Skin of body (tissue), 2 donors: ENCODE data around the gene LAMB1. TPM values are rescaled to one million over a fixed set of nuclear protein-coding genes. Genes with fewer than 3 reads are reported as not detected.
"Not testable (repeated sequence)": the region's sequence is repeated elsewhere in the genome, so short reads cannot be mapped to it uniquely, and the experiment has no call there.

Experiments
- DNase-seq: peaks from one replicate; lab custom pipeline; 2025; lab: John Stamatoyannopoulos, UW
- total RNA-seq: library from RNA; depleted of rRNA; stranded (reverse); fragments of >200 nt; gene quantifications from one replicate; pipeline ENCODE4 v1.2.3, GENCODE V29; 2014

Gene LAMB1
- total RNA-seq, 1 donor from 2014 or later, result 212 TPM

DNA sequence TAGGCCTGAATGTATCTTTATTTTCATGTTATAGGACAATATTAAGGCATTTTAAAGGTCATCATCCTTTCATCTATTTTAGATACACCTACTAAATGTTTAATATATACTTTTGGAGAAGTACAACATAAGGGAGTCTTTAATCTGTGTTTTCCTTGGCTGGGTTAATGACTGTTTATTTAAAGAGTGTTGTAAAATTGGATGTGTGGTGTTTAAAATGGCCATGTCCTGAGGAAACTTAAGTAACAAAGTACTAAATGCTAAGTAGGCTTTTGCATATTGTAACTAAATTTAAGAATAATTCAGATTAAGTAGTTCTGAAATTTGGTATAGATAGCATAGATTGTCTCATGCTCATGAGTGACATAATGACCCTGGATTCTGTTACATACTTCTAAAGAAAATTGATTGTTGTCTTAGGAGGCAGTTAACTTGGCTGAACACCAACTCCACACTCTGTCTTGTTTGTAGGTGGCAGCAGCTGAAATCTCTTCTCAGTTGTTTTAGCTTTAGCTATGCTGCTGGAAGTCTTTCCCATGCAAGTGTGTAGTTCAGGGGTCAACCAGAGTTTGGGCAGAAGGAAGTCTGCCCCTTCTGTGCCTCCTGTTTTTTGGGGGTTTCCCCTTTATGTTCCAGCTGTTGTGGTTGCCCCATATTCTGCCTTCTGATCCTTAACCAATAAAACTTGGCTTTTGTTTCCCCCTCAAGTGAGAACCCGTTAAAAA, 82.8 kb downstream of the LAMB1 start:
- no peak for DNase-seq

DNA sequence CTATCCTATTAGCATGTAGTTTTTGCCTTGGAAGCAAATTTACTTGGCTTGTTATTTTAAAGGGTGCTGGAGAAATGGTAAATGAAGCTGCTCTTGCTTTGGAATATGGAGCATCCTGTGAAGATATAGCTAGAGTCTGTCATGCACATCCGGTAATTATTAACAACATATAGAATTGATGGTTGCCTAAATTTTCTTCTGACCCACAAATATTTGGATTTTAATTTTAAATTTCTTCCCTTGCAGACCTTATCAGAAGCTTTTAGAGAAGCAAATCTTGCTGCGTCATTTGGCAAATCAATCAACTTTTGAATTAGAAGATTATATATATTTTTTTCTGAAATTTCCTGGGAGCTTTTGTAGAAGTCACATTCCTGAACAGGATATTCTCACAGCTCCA, 84.0 kb downstream of the LAMB1 start:
- DNase-seq, result no peak

DNA sequence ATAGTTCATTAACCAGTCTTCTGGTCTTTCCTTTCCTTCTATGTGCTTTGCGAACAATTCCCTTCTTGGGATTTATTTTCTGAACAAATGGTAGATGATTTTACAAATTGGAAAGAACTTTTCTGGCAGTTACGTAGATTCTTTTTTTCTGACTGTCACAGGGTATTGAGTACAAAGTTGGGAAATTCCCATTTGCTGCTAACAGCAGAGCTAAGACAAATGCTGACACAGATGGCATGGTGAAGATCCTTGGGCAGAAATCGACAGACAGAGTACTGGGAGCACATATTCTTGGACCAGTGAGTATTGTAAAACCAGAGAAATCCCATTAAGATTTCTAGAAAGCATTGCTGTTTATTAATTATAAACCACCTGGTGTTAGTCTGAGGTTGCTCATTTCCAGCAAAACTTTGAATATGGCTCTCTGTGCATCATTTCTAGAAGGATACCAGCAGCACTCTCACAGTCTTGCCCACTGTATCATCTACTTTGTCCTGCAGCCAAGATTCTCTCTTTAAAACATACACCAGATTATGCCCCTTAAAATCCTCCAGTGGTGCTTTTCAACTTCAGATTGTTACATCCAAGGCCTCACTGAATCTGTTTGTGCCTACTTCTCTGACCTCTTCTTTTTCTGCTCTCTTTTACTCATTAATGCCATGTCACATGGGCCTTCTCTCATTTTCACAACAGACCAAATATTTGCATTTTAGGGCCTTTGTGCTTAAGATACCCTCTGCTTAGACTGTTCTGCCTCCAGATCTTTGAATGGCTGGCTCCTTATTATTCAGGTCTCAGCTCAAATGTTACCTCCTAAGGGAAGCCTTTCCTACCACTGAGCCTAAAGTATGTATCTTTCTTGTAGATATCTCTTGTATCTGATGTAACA, 85.0 kb downstream of the LAMB1 start:
- no peak for DNase-seq

DNA sequence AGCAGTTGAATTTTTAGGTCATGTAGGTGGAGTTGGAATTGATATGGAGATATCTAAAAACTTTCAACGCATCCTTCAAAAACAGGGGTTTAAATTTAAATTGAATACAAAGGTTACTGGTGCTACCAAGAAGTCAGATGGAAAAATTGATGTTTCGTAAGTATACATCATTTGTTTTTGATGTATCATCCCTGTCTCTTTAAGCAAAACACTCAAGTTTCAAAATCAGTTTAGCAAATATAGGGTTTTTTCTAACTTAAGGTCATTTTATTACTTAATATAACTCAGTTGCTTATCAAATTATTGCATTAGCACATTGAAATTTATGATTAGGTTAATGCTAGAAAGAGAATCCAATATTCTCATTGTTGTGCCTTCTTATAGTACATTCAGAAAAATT, 87.4 kb downstream of the LAMB1 start:
- no peak for DNase-seq

DNA sequence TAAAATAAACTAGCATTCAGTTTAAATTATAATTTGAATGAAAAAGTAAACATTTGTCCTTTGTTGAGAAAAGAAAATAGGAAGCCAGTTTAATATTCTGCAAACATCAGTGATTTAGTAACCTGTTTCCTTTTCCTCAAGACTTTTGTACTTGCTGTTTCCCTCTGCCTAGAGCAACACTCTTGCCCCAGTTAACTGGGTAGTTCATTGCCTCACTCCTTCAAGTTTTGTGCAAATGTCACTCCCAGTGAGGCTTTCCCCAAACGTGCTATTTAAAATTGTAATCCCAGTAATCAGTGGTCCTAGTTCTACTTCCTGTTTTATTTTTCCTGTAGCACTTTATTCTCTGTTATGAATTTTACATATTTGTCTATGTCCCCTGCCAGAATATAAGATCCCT, 88.1 kb downstream of the LAMB1 start:
- no peak for DNase-seq

DNA sequence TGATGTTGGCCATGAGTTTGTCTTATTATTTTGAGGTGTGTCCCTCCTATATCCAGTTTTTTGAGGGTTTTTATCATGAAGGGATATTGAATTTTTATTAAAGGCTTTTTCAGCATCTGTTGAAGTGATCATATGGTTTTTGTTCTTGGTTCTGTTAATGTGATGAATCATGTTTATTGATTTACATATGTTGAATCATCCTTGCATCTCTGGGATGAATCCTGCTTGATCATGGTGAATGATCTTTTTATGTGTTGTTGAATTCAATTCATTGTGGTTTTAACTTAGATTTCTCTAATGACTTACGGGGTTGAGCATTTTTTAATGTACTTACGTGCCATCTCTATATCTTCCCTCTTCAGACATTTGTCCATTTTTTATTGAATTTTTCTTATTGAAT, 89.1 kb downstream of the LAMB1 start:
- DNase-seq, result no peak

DNA sequence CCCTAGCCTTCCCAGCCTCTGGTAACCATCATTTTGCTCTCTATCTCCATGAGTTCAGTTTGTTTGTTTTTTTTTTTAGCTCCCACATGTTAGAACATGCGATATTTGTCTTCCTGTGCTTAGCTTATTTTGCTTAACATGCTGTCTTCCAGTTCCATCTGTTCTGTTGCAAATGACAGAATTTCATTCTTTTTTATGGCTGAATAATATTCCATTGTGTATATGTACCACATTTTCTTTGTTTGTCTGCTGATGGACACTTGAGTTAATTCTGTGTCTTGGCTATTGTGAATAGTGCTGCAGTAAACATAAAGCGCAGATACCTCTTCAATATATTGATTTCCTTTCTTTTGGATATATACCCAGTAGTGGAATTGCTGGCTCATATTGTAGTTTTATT, 91.0 kb downstream of the LAMB1 start:
- no peak for DNase-seq

DNA sequence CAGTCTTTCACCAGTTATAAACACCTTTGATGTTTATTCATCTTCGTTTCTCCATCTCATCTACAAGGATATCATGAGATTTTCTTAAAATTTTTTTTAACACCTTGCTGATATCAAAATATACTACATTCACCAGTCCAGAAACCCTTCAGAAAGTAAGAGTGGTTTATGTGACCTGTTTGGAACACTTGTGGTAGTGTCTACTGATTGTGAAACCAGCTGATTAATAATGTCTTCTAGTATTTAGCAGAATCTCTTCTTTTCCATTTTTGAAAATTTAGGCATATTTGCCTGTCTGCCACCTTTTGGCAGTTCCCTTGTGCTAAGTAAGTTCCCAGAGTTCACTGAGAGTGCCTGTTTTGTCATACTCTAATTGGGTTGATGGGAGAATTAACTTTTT, 93.5 kb downstream of the LAMB1 start:
- no peak for DNase-seq

DNA sequence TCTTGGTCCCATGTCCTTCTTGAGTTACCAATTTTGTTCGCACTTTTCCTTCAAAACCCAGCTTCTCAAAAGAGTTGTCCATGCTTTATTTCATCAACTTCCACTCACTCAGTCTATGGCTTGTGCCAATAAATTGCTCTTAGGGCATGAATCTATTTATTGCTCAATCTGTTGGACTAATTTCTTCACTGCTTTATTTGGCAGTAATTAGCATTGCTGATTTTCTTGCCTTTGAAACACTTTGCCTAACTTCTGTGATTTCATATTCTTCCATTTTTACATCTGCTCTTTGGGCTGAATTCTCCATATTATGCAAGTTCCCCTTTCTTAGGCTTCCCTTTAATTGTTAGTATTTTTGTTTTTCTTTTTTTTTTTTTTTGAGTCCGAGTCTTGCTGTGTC, 95.2 kb downstream of the LAMB1 start:
- no peak for DNase-seq

DNA sequence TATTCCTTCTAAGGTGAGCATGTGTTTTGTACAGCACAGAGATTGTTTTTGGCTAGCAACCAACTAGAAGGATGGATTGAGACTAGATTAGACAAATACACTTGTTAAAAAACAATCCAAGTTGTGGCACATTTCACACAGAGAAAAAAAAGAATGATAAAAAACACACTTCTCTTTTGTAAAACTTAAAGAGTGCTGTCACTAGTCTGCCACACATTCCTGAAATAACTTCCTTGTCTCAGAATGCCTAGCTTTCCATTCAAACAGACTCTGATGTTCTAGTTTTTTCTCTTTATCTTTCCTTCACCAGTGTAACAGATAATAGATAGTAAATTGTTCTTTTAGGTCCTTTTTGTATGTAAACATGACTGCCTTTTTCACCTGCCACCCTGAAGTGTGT, 100.6 kb downstream of the LAMB1 start:
- DNase-seq, result no peak

DNA sequence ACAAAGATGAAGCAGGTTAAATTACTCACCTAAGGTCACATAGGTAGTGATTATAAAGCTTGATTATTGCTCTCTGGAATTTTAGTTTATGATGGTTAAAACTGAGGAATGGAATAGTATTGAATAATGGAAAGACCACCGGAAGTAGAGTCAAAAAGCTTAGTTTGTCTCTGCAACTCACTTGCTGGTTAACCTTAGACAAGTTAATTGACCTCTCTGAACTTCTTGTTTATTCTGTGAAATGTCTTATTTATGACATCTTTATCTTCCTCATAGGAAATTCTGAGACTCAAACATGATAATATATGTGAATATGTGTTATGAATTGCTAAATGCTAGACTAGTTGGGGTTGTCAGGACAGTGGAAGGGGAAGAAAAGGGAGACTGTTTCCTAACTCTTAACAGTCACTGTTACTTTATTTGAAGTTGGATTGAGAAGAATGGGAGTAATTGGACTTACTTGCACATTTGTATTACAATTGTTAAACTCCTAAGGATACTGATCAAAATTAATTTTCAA, 102.4 kb downstream of the LAMB1 start:
- no peak for DNase-seq

DNA sequence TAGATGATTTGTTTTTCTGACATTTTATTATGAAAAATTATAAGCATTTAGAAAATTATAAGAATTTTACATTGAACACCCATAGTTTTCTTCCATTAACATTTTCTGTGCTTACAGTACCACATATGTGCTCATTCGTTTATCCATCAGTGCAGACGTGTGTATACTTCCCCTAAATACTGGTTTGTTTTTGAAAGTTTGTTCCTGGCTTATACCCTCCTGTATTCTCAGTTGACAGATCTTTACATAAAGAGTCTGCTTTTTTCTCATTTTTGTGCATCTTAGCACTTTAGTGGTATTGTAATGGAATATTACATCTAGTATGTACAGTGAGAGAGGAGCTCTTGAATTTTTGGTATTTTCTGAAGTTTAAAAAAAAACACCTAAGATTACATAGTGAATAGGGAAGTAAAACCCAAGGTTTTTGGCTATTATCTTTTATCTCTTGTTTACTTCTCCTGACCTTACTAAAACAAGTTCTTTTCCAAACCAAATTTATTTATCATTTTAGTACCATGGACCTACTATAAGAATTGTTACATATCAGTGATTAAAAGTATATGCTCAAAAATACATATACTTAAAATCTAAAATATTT, 103.9 kb downstream of the LAMB1 start:
- DNase-seq, result no peak

DNA sequence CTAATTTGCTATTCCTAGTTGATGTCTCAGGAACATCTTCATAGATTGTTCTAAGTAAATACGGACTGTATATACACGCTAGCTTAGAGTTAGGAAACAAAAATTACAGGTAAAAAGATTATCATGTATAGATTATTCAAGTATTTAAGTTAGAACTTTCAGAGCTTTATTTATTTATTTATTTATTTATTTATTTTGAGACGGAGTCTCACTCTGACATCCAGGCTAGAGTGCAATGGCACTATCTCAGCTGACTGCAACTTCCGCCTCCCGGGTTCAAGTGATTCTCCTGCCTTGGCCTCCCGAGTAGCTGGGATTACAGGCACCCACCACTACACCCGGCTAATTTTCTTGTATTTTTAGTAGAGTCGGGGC, 110.6 kb downstream of the LAMB1 start:
- DNase-seq, result not testable (repeated sequence)

DNA sequence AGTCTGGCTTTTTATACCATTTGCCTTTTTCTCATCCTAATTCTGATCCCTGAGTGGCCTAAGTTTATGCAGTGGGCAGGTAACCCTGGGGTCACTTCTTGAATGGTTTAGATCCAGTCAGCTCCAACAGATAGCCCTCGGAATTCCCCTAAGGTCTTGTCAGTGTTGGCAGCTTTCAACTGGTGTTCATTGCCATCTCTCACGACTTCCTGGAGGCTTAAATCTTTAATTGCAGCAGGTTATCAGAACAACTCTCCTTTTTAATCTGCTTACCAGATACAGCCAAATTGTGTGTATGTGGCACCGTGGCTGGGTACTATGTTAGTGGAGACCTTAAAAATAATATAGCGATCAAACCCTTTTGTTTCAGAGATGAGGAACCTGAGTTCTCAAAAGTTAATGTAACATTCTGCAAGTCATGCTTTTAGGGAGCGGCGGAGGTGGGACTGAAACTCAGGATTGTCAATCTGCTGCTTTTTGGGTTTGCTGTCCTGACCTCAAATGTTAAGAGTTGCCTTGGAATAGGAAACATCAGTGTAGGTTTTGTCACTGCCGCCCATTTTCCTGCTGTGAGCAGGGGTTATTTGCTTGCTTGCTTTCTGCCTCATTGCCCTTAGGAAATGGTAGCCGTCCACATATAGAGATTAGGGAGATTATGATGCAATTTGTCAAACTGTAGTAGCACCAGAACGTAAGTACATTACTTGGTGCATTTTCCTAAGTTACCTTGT, 111.2 kb downstream of the LAMB1 start:
- no peak for DNase-seq

DNA sequence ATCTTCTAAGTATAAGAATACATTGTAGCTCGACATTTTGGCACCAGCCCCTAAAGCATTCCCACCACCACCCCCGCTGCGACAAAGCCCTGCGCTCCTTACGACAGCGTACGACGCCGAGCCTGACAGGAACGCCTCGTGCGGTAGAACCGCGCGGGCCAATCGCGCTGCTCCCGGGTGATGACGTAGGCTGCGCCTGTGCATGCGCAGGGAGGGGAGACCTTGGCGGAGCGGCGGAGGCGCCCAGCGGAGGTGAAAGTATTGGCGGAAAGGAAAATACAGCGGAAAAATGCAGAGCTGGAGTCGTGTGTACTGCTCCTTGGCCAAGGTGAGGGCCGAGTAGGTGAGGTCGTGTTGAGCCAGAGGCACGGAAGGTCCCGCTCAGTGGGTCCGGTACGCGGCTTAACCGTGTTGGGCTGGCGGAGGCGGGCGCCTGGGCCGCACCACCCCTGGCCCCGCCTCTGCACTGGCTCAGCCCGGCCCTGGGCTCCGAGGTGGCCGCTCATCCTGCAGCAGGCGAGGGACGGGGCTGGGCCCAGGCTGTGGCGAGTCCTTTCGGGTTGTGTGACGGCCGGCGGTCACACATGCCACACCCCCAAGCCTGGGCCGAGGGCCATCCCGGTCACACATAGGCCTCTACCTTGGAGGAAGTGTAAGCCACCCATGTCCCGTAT, 111.9 kb downstream of the LAMB1 start, which contains the start of gene DLD:
TSS of gene DLD (plus strand) at position 222 of the 674 bp plus-strand sequence. CDS start at position 290, 68 bp downstream.
- peak; percentile 93 for DNase-seq

DNA sequence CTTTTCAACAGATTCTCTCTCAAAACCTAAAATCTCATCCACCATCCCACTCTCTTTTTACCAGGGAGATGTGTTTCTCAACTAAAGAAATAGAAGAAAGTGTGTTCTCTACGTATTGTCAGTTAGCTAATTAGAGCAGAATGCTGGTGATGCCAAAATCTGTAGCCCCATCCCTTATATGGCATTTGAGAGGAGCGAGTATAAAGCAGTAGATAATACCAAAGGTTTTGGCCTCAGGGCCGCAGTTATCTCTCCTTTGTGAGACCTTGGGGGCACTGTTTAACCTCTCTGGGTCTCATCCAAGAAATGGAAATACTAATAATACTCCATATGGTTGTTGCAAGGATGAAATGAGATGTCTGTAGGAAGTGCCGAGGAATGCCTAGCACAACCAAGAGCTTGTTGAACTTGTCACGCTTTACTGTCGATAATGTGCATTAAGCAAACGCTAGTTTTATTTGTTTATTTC, 112.4 kb downstream of the LAMB1 start:
- peak; percentile 86 for DNase-seq

DNA sequence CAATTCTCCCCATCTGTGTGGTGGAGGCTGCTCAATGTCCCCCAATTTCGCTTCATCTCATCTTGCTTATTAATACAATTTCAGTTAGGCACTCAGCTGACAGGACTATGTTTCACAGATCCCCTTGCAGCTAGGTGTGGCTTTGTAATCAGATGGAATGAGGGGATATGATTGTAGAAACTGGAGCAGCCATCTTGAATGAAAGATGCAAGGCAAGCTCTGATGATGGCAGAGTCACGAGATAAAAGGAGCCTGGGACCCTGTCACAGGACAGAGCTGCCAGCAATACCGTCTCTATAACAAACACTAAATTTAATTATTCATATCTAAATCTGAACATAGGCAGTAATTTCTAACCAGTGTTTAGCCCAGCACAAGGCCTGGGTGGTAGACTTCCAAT, 113.0 kb downstream of the LAMB1 start:
- no peak for DNase-seq

DNA sequence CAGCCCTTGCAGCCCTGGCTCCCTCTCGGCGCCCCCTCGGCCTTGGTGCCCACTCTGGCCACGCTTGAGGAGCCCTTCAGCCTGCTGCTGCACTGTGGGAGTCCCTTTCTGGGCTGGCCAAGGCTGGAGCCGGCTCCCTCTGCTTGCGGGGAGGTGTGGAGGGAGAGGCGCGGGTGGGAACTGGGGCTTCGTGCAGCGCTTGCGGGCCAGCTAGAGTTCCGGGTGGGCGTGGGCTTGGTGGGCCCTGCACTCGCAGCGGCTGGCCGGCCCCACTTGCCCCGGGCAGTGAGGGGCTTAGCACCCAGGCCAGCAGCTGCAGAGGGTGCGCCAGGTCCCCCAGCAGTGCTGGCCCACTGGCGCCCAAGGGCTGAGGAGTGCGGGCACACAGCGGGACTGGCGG, 115.1 kb downstream of the LAMB1 start:
- DNase-seq, result not testable (repeated sequence)

DNA sequence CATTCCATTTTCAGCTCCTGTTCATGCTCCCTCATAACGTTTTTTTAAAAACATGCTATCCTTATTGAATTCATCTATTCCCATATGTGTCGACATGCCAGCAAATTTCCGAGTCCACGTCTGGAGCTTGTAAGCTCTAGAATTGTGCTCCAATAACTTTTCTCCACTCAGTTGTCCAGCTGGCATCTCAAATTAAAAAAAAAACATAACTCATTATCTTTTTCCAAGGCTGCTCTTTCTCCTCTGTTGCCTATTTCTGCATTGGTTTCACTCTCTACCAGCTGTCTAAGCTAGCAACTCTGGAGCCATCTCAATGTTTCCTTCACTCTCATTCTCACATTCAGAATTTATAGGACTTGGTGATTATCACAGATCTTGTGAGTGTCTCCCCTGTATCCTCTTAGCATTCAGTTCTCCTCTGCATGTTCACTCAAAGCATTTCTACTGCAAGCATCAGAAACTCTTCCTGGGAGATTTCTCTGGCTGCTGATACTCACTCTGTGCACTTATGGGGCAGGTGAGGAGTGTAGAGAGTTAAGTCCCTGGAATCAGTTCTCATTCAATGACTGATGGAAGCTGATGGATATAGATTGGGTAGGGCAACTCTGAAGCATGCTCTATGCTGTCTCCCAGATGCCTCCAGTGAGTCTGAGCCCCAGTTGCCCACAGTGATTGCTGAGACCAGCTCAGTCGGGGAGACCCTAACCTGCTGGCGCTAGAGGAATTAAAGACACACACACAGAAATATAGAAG, 118.7 kb downstream of the LAMB1 start:
- DNase-seq, result no peak

DNA sequence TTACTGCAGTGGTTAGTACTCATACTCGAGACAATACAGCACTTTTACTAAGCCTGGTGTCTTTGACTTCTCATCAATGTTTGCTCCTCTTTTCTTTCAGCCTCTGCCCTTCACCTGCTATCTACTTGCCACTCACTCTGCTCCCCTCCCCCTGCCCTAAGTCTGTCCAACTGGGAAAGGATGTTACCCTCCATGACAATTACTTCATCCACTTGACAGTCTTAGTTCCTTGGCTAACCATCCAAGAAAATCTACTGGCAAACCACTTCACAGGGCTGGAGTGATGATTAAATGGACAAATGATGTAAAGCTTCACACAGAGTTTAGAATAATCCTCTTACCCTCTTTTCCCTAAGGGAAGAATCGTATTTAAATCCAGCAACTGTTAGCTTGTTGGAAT, 120.2 kb downstream of the LAMB1 start:
- DNase-seq, result no peak
